ENCODE results near the gene HIF3A.
A peak's percentile ranks its signal among the peaks of the same experiment; 100 is the strongest.

The HIF3A gene

GRCh38 chr19:46351241-46352041 is 54.6 kb downstream of the HIF3A start:
- Histone ChIP-seq H3K27ac (peak overlapping the region in 20 of 21 experiments; percentile 59 to 88 (median 74)), H3K4me3 (no peak overlapping the region)

DNA sequence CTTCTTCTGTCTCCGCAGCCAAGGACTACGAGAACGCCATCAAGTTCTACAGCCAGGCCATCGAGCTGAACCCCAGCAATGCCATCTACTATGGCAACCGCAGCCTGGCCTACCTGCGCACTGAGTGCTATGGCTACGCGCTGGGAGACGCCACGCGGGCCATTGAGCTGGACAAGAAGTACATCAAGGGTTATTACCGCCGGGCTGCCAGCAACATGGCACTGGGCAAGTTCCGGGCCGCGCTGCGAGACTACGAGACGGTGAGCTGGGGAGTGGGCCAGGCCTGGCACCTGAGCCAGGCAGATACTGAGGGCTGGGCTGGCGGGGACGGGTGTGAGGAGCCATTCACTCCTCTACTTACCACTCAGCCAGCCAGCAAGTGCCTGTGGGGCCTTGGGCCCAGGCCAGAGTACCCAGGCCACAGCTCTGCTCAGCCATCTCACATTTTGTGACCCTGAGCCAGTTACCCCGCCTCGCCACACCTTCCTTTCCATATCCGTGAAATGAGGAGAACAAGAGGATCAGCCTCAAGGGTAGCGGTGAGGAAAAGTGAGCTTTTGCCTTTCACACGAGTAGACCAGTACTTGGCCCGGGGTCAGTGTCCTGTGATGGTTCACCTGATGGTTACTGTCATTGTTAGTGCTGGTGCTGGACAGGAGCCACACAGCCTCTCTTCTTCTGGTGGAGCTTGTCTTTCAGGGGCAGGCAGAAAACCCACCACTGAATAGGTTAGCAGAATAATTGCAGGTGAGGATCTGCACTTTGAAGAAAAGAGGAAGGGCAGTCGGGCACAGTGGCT is 57.1 kb downstream of the HIF3A start:
- Histone ChIP-seq H3K4me3 (no peak overlapping the region), H3K27ac (peak overlapping the region in 1 of 21 experiments; percentile 45)

DNA sequence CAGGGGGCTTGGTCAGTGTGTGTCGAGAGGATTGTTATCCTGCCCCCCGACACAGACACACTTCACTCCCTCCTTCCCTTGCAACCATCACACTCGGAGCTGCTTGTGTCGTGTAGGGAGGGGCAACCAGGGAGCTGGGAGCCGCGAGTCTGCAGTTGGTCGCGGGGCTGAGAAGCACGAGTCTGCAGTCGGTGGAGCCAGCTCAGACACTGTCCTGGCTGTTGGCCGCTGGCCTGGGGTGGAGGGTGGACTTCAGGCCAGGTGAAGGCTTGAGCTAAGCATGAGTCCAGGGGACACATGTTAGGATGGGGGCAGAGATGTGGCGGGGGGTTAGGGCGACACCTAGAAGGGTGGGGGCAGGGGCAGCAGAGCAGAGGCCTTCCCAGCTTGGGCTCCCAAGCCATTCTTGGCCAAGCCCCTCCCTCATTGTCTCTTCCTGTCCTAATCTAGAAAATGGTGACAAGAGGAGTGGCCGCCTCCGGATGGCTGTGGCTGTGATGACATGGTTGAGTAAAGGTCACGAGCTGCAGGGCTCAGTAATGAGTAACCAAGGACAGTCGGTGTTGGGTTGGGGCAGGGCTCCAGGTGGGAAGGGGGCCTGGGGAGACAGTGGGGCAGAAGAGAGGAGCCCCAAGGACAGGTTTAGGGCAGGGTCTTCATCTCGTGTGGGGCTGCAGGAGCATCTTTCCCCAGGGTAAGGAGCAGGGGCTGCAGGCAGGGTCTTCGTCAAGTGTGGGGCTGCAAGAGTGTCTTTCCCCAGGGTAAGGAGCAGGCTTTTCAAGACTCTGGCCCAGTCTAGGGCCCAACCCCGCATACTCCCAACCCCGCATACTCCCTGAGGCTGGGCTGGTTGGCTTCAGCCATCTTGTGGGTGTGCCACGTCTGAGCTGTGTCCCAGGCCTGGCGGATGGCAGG is 58.6 kb downstream of the HIF3A start:
- H3K27ac ChIP-seq = peak overlapping the region in 2 of 21 experiments; percentile 4 to 26
- no peak overlapping the region for H3K4me3 ChIP-seq

DNA sequence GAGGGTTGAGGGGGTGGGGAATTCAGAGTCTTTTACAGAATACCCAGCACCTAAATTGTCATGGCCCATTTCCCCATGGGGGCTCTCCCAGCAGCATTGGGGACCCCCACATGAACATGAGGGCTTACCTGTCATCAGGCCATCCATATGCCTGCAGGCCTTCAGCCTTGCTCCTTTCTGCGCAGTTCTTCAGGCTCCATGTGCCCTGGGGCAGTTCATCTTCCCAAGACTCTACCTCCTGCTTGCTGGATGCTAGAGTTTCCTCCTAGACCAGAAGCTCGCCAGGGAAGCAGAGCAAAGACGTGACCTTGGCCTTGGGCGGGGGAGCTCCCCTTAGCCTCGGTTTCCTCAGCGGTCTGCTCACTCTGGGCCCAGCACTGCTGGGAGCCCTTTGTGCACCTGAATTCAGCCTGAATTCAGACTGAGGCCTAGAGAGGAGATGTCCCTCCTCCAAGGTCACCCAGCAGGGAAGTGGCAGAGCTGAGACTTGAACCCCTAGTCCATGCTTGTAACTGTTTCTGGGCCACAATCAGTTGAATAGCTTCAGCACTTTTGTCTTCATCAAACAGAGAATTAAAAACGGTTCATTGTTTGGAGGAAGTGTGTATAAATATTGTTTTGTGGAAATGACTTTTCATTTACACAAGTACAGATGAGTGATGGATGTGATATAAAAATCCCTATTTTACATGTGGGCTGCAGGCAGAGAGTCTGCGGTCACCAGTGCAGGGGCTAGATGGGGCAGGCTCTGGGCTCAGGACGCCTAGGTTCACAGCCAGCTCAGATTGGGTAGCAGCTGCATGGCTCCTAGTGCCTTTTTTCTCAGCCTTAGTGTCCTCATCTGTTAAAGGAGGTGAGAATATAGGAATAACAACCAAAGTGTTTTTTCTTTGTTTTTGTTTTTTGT is 59.6 kb downstream of the HIF3A start:
- Histone ChIP-seq H3K27ac (no peak overlapping the region), H3K4me3 (no peak overlapping the region)

DNA sequence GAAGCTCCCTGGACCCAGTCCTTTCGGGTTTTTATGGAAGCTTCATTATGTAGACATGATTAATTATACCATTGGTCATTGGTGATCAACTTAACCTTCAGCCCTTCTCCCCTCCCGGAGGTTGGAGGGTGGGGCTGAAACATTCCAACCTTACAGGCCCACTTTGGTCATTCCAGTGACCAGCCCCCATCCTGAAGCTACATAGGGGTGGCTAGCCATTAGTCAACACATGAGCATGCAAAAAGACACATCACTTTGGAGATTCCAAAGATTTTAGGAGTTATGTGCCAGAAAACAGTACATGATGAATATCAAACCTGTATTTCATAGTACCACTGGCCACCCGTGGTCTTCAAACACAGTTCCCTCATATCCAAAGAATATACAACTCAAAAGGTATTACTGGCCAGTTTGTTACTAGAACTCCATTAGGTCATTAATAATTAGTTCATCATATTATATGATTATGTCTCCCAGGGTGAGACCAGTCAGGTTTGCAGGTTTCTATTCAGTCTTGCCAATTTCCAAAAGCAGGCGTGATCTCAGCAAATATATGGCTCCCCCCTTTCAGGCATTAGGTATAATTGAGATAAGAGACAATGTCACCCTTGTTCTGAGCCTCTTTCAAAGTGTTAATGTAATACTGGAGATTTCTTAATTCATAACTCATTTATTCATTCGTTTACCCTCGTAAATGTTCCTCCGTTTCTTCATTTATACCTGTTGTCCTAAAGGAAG is 61.2 kb downstream of the HIF3A start:
- H3K27ac ChIP-seq = no peak overlapping the region
- no peak overlapping the region for H3K4me3 ChIP-seq

GRCh38 chr19:46361915-46362314 is 65.1 kb downstream of the HIF3A start:
- no peak overlapping the region for H3K27ac ChIP-seq
- no peak overlapping the region for H3K4me3 ChIP-seq

- Histone ChIP-seq H3K27ac (no peak overlapping the region), H3K4me3 (no peak overlapping the region)
Measured at GRCh38 chr19:46364359-46364758, 67.5 kb downstream of the HIF3A start.

GRCh38 chr19:46365561-46365960 is 68.7 kb downstream of the HIF3A start:
- no peak overlapping the region for H3K4me3 ChIP-seq
- no peak overlapping the region for H3K27ac ChIP-seq

DNA sequence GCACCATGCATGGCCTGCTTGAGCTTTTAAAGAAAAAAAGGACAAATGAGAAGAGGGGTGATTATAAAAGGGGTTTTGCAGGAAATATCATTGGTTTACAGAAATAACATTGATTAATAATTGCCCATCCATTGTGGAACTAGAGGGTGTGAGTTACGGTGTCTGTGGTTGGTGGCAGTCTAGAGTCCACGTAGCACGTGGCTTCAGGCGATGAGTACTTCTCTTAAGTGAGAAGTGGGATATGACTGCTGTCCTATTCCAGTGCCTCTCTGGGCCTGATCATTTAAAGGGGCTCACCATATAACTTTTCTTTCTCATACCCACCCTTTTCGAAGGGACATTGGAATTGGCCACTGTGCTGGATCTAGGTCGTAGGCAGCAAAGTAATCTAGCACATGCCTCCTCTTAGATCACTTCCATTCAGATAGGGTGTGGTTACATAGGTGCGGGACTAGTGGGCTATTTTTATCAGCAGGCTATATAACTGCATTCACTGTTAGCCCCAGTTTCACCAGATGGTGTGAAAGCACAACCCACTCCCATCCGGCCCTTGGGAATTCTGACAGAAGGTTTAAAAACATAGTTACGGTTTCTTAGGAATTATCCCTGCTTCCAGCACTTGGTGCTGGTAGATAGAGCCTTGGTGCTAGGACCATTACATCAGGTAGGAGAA is 69.9 kb downstream of the HIF3A start:
- H3K27ac ChIP-seq = no peak overlapping the region
- no peak overlapping the region for H3K4me3 ChIP-seq

DNA sequence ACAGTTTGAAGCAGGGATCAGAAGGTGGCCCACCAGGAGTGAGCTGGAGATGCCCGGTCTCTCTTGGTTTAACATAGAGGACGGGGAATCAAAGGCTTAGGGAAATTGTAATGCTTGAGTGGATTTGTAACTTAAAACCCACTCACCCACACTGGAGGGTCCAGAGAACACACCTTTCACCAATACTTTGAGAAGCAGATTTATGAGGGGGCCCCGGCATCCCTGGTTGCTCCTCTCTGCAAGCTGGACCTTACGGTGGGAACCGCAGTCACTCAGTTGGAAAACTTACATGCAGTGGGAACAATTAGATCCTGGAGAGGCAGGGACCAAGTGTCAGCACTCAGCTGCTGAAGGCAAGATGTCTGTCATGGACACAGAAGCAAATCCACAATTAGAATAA is 70.6 kb downstream of the HIF3A start:
- no peak overlapping the region for H3K27ac ChIP-seq
- no peak overlapping the region for H3K4me3 ChIP-seq

GRCh38 chr19:46368116-46368515 is 71.3 kb downstream of the HIF3A start:
- no peak overlapping the region for H3K4me3 ChIP-seq

DNA sequence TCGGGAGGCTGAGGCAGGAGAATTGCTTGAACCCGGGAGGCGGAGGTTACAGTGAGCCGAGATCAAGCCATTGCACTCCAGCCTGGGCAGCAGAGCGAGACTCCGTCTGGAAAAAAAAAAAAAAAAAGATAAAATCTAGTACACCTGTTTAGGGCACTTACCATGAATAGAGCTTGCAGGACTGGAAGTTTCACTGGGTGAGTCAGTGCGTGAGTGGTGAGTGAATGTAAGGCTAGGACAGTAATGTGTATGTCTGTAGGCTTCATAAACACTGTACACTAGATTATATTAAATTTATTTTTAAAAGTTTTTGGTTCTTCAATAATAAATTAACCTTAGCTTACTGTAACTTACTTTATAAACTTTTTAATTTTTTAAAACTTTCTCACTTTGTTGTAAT is 73.0 kb downstream of the HIF3A start:
- H3K27ac ChIP-seq = no peak overlapping the region
- no peak overlapping the region for H3K4me3 ChIP-seq

More at GRCh38 chr19:46368116-46368515, 71.3 kb downstream of the HIF3A start:
- H3K27ac ChIP-seq = no peak overlapping the region

DNA sequence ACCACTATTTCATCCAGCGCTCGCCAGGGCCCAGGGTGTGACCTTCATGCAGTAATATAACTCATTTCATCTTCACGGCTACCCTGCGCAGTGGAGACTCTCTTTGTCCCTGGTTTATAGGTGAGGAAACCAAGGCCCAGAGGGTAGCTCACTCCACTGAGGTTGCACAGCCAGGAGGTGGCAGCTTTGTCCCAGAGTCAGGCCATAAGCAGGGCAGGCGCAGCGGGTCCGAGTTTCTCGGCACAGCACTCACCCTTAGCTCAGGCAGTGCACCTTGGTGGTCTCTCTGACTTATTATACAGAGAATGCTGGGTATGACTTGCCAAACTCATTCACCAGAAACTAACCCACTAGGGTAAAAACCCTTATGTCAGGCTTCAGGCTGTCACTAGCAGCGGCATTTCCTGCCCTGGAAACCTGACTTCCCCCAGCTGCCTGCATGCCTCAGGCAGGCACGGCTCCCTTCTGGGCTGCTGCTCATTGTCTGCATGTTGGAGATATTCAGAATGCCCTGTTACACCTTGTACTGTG is 74.6 kb downstream of the HIF3A start:
- Histone ChIP-seq H3K4me3 (no peak overlapping the region), H3K27ac (peak overlapping the region in 7 of 21 experiments; percentile 15 to 84 (median 56))

GRCh38 chr19:46372901-46373490 is 76.2 kb downstream of the HIF3A start:
- Histone ChIP-seq H3K27ac (peak overlapping the region in 20 of 21 experiments; percentile 36 to 84 (median 76)), H3K4me3 (no peak overlapping the region)

- no peak overlapping the region for H3K4me3 ChIP-seq
- peak overlapping the region in 20 of 21 experiments; percentile 36 to 84 (median 76) for H3K27ac ChIP-seq
Measured at GRCh38 chr19:46373491-46374359, 76.9 kb downstream of the HIF3A start.

Measured in skin epidermis (tissue), 12 donors.